ENCODE results near the gene CYP2R1.
"Not testable (repeated sequence)": the region's sequence is repeated elsewhere in the genome, so short reads cannot be mapped to it uniquely, and the experiment has no call there.

CYP2R1 gene

DNA sequence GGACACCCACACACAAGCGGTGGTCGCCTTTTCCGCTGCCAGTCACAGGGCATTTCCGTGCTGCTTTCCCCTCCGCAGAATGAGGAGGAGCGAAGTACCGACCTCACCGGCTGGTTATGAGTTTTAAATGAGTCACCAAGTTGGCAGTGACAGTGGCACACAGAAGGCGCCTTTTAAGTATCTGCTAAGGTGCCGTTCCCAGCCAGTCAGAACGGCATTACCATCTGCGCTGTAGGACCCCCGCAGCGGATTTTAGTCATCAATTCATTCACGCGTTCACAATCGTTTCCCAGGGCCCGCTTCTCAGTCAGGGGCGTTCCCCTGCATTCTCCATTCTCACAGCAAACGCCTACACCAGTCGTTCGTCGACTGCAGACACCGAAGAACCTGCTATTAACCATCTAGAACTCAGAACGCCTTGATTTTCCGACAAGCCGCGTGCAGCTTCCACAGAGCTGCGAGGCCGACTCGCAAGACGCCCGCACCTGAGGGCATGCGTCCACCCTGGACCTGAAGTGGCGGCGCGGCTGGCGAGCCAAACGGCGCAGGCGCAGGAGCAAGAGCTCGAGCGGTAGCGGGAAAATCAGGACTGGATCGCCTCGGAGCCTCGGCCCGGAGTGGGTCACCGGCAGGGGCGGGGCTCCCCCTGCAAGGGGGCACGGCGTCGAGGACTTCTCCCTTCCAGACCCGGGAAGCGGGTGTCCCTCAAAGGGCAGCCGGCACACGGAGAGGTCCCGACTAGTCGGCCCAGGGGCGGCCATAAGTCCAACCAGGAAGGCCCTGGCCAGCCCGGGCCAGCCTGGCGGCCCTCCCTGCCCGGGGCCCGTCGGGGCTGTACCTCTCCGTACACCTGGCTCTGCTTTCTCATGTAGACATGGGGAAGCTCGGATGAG, 642 bp downstream of the CYP2R1 start:
- peak; percentile 90 for DNase-seq

DNA sequence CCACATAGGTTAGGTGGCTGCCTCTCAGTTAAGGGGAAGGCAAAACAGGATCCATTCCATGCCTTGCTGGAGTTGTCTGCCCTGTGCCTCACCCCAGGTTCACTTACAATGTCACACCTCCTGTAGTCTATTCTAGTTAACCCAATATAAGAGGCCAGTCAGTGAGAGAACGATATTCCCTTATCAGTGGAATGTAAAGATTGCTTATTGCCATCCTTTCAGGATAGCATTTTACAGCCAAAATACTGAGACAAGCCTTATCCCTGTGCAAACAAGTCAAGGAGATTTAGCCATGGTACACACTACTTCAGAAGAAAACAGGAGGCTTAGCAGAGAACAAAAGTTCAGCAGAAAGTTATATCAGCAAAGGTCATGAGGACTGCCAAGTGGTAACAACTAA, 5.5 kb downstream of the CYP2R1 start:
- DNase-seq: no peak

DNA sequence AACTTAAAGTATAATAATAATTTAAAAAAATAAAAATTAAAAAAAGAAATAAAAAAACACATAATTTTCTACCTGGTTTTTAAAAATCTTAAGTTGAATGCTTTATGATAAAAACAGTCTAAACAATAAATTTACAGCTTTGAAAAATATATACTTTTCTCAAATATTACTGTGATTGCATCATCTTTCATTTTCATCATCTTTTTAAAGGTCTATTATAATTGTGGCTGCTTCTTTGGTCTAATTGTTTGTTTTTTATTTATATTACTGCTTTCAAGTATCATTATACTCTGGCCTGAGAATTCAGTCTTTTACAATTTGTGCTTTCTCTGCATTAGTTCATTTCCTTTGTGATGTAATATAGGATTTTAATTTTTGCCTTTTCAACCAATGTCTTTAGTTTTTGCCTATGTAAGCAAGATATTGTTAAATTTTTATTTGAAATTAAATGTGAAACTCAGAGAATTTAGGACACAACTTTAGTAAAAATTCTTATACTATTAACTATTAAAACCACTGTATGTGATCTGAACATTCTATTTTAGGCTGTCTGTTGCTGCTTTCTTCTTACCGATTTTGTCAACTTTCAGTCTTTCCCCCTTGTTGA, 7.3 kb downstream of the CYP2R1 start:
- DNase-seq: no peak

- DNase-seq: not testable (repeated sequence)
Measured at GRCh38 chr11:14883683-14884082, 8.3 kb downstream of the CYP2R1 start.

GRCh38 chr11:14882196-14882595, 9.8 kb downstream of the CYP2R1 start:
- DNase-seq: no peak

- no peak for DNase-seq
Measured at GRCh38 chr11:14881576-14882193, 10.3 kb downstream of the CYP2R1 start.

- no peak for DNase-seq
Measured at GRCh38 chr11:14875163-14875562, 16.9 kb downstream of the CYP2R1 start.

DNA sequence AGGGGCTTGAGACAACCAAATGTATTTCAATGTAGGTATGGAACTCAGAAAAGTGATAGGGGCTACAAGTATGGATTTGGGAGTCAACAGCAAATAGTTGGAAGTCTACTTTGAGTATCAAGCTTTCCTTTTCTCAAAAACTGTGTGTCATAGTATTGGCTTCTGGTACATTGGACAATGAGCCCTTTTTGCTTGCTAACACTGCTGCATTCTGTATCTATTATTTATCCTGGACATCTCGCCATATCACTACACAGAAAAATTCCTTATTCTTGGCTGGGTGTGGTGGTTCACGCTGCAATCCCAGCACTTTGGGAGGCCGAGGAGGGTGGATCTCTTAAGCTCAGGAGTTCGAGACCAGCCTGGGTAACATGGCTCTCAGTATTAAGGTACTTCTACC, 18.4 kb downstream of the CYP2R1 start:
- no peak for DNase-seq

GRCh38 chr11:14872032-14872431, 20.0 kb downstream of the CYP2R1 start:
- DNase-seq: no peak

- DNase-seq: not testable (repeated sequence)
Measured at GRCh38 chr11:14863775-14864174, 28.3 kb downstream of the CYP2R1 start.

DNA sequence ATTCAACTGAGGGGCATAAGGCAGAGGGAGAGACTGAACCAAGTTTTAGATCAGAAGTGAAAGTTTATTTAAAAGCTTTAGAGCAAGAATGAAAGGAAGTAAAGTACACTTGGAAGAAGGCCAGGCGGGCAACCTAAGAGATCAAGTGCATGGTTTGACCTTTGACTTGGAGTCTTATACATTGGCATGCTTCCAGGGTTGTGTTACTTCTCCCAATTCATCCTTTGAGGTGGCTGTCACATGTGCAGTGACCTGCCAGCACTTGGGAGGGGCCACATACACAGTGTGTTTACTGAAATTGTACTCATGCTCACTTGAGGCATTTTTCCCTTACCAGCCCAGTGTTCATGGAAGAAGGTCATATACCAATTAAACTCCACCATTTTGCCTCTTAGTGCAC, 30.4 kb downstream of the CYP2R1 start:
- no peak for DNase-seq

GRCh38 chr11:14860511-14860910, 31.5 kb downstream of the CYP2R1 start:
- DNase-seq: no peak

- DNase-seq: no peak
Measured at GRCh38 chr11:14858404-14858803, 33.6 kb downstream of the CYP2R1 start.

DNA sequence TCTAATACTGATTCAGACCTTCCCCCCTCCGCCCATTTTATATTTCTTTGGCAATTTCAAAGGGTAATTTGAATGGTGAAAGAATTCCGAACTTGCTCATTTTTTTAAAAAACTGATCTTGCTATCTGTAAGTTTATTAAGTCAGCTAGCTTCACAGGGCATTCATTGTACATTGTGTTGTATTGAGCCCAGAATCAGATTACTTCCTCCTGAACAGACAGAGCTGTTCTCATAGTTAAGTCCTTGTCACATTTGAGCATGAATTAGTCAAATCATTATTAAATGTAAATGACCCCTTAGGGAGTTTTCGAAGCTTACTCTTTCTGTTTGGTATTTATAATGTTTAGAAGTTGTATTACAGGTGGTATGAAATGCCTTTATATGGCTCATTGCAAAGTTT, 34.4 kb downstream of the CYP2R1 start:
- DNase-seq: no peak

- DNase-seq: no peak
Measured at GRCh38 chr11:14855890-14856289, 36.1 kb downstream of the CYP2R1 start.

- no peak for DNase-seq
Measured at GRCh38 chr11:14854057-14854456, 38.0 kb downstream of the CYP2R1 start.

DNA sequence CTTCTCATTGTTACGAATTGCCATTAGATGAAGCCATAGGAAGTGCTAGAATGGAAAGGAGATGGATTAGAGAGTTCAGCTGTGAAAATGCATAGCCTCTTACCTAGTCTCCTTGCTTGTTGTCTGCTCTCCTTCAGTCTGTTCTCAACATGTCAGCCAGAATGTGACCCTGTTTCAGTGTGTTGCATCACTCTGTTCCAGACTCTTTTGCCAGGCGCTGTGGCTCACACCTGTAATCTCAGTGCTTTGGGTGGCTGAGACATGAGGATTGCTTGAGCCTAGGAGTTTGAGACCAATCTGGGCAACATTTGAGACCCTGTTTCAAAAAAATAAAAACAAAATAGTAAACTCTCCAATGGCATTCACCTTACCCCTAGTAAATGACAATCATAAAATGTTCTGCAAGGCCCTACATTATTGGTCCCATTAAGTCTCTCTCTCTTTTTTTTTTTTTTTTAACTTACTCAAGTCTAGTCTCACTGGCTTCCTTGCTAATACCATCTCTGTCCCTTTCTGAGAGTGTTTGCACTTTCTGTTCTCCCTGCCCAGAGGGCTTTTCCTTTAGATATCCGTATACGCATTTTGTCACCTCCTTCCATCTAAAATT, 39.4 kb downstream of the CYP2R1 start:
- no peak for DNase-seq

DNA sequence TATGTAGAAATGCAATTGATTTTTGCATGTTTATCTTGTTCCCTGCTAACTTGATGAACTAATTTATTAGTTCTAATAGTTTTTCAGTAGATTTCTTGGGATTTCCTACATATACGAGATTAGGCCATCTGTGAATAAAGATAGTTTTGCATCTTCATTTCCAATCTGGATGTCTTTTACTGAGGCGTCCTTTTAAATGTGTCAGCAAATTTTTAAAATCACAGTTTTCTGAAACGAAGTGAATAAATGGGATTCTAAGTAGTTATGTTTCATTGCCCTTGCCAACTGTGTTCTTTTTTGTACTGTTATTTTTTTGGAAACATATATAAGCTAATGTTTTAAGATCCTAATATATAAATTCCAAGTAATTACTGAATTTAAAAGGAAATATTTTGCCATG, 50.0 kb downstream of the CYP2R1 start:
- DNase-seq: no peak

GRCh38 chr11:14835496-14836492, 56.2 kb downstream of the CYP2R1 start:
- no peak for DNase-seq

Measured in activated T-cell treated with anti-CD3 and anti-CD28 coated beads, Interleukin-2, amount 50 U/mL, for 1 hour (primary cell).